HG03103 (cell line): ENCODE data around the gene PCYT2.
"Not testable (repeated sequence)": the region's sequence is repeated elsewhere in the genome, so short reads cannot be mapped to it uniquely, and the experiment has no call there.

Source experiments
- ATAC-seq: cut with Tn5 transposase; IDR thresholded peaks from one replicate; pipeline ENCODE4 v1.9.1; 2021; ENCODE audit warnings: low read depth; ENCODE audit not compliant: unreplicated experiment

The PCYT2 gene

GRCh38 chr17:81927653-81928543 is 16.7 kb upstream of the PCYT2 start, which contains the start of gene MAFG:
MAFG (minus strand) TSS chr17:81927735; CDS start chr17:81923185, 4,550 bp downstream.
- no peak for ATAC-seq

- no peak for ATAC-seq
These were observed 16.0 kb upstream of the PCYT2 start for GRCh38 chr17:81927152-81927652.

GRCh38 chr17:81926451-81927151 is 15.4 kb upstream of the PCYT2 start:
- no peak for ATAC-seq

GRCh38 chr17:81925860-81926450 is 14.8 kb upstream of the PCYT2 start:
- ATAC-seq = no peak

GRCh38 chr17:81924557-81925532 is 13.6 kb upstream of the PCYT2 start:
- no peak for ATAC-seq

- ATAC-seq = no peak
These were observed 12.4 kb upstream of the PCYT2 start for GRCh38 chr17:81923302-81924260.

GRCh38 chr17:81922566-81923301 is 11.5 kb upstream of the PCYT2 start:
- ATAC-seq = no peak

GRCh38 chr17:81921996-81922565 is 10.9 kb upstream of the PCYT2 start:
- no peak for ATAC-seq

GRCh38 chr17:81921537-81921862 is 10.3 kb upstream of the PCYT2 start:
- no peak for ATAC-seq

- no peak for ATAC-seq
These were observed 9.7 kb upstream of the PCYT2 start for GRCh38 chr17:81920612-81921536.

- ATAC-seq = no peak
These were observed 7.8 kb upstream of the PCYT2 start for GRCh38 chr17:81918832-81919545.

GRCh38 chr17:81918333-81918669 is 7.1 kb upstream of the PCYT2 start:
- ATAC-seq = not testable (repeated sequence)

GRCh38 chr17:81917565-81918332 is 6.5 kb upstream of the PCYT2 start, which contains the start of gene SIRT7:
SIRT7 (minus strand) TSS chr17:81918176; CDS start chr17:81918131, 45 bp downstream.
- peak; percentile 55 for ATAC-seq

- ATAC-seq = no peak
These were observed 5.2 kb upstream of the PCYT2 start for GRCh38 chr17:81916234-81917001.

- no peak for ATAC-seq
These were observed 4.1 kb upstream of the PCYT2 start for GRCh38 chr17:81915331-81915730.
